ENCODE results near the gene DUT.
"Not testable (repeated sequence)": the region's sequence is repeated elsewhere in the genome, so short reads cannot be mapped to it uniquely, and the experiment has no call there.

Gene DUT

DNA sequence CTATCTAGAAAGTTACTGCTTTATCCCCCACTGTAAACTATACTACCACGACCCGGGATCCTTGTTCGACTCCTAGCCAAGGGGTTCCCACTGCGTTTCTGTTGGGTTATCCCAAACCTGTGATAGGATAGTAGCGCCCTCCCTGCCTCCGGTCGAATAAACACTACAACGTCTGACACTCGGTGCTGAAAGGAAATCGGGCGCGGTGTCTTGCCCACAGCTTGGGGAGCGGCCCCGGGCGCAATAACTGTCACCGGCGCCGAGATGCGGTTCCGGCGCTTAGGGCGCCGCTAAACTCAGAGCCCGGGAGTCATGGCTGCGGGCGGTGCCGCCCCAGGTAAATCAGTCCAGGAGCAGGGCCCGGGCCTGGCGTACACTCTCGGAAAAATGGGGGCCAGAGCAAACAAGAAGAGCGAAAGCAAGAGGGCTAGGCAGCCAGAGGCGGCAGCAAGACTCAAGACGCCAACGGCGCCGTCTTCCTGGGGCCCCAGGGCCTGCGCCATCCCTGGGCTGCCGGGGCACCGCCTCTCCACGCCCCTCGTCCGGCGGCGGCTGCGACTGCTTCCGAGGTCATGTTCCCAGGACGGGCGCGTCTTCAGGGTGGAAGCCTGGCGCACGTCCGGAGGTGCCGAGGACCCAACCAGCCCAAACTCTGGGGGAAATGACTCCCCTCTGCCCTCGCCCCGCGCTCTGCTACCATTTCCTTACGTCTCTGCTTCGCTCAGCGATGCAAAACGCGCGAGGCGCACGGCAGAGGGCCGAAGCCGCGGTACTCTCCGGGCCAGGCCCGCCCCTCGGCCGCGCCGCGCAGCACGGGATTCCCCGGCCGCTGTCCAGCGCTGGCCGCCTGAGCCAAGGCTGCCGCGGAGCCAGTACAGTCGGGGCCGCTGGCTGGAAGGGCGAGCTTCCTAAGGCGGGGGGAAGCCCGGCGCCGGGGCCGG is at the start of gene DUT:
TSS of gene DUT (plus strand) at position 575 of the 941 bp plus-strand sequence. CDS start at position 662, 87 bp downstream.
- peak; percentile 80 for DNase-seq (ENCODE audit: low spot score)

DNA sequence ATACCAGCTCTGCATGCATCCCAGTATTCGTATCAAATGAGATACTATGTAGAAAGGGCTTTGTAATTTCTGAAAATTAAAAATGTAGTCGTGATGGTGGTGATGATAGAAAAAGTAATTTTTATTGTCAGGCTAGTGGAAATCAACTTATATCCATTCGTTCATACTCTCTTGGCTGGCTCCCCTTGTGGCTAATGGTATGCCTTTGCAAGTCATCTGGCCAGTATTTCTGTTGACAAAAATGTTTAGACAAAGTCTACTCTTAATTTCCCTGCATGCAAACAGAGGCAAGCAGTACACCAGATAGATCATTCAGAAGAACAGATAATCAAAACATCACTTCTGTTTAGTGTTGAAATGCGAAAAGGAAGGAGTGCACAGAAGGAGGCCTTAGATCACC is 49.6 kb upstream of the DUT start:
- no peak for DNase-seq (ENCODE audit: low spot score)

DNA sequence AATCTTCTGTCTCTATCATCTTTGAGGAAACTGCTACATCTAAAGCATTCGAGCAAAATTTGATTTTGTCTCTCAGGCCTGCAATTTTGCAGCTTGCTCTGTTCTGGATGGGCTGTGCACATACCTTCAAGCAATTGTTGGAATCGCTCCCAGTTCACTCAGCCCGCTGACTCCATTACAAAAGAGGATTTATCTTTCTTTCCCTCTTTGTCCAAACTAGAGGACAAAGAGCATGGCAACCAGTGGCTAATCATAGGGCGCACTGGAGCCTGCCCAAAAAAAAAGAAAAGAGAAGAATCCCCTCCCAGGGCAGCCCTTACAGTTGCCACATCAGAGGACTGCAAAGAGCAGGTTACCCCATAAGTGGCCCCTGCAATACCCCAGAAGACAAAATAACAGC is 49.0 kb upstream of the DUT start:
- no peak for DNase-seq (ENCODE audit: low spot score)

DNA sequence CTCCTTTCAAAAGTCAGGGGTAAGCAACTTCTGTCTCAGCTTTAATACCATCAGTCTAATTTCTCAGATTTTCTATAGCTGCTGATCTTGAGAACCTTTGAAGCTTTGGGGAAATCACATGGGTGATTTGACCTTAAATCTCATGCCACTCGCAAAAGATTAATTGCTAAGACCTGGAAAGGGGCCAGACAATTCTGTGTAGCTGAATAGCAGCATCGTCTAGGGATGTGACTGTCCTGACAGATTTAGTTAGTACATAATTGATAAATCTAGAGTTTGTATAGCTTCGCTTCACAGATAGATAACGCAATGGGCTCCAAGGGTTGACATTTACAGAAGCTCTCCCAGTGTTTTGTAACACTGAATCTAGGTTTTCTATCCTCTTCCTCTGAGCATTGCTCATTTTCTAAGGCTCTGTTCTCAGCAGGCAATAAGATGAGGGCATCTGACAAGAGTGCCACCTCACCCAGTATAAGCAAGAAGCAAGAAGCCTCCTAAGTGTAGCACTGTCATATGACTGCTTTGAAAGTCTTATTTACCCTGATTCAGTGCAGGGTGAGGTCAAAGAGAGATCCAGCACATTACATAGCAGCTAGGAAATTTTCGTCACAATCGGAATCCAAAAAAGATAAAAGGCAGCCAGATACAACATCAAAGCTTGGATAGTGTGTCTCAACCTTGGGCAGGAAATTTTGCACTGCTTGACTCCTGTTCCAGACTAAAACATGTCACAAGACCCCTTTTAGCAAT is 47.7 kb upstream of the DUT start:
- no peak for DNase-seq (ENCODE audit: low spot score)

DNA sequence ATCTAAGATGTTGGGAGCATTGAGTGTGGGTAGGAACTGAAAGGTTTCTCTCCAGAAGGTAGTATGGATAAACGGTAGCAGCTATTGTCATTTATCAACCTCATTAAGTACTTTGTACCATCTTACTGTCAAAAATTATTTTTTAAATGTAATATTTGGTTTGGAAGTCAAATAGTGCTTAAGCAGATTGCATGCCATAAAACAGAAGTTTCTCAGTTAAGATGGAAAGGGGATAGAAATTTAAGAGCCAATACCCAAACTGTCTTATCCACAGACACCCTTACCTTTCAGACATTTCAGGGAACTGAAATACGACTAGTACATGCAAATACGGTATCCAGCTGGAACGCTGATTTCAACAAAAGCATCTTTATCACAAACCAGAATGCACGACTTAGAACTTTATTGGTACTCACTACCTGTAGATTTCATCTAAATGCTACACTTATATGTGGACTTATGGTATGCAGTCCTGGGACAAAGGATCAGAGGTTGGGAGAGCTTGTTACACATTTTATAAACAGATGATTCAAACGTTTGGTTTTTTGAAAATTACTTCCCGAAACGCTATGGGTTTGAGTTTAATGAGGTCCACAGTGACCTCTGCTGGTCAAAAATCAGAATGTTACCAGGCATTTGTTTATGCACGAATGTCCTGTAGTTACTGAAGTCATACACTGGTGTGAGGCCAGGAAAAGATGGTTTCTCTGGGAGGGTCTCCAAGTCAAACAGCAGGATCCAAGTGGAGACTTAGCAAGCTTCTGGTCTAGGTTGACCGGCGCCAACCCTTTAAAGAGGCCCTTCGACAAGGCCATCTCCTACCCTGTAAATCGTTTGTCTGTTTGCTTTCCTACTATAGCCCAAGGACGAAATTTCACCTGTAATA is 45.7 kb upstream of the DUT start:
- DNase-seq (ENCODE audit: low spot score): peak; percentile 56

DNA sequence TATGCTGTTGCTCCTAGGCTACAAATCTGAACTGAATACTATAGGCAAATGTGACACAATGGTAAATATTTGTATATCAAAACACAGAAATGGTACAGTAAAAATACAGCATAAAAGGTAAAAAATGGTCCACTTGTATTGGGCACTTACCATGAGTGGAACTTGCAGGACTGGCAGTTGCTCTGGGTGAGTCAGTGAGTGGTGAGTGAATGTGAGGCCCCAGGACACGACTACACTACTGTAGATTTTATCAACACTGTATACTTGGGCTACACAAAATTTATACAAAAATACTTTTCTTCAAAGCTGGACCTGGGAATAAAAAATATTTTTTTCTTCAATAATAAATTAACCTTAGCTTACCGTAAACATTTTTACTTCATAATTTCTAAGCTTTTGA is 41.6 kb upstream of the DUT start:
- no peak for DNase-seq (ENCODE audit: low spot score)

DNA sequence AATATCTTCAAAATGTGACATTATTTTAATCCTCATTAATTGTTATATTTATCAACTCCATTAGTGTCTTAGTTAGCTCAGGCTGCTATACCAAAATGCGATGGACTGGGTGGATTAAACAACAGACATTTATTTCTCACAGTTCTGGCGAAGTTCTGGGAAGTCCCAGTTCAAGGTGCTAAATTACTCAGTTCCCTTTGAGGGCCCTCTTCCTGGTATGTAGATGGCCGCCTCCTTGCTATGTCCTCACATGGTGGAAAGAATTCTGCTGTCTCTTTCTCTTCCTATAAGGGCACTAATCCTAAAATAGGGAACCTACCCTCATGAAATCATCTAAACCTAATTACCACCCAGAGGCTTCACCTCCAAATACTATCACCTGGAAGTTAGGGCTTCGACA is 38.8 kb upstream of the DUT start:
- no peak for DNase-seq (ENCODE audit: low spot score)

DNA sequence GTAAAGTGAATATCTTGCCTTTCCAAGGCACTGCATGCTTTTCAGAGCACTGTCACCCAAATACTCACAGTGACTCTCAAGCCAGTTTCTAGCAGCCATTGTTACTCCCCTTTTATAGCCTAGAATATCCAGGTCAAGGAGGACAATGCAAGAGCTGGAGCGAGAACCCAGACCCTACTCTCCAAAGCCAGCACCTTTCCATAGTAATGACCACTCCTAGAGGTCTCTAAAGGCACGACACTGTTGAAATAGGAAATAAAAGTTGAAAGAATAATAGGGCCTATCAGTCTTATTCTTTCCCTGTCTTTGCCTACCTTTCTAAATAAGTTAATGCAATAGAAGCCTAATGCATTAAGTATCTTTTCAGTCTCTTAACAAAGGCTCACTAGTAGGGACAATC is 33.6 kb upstream of the DUT start:
- no peak for DNase-seq (ENCODE audit: low spot score)

DNA sequence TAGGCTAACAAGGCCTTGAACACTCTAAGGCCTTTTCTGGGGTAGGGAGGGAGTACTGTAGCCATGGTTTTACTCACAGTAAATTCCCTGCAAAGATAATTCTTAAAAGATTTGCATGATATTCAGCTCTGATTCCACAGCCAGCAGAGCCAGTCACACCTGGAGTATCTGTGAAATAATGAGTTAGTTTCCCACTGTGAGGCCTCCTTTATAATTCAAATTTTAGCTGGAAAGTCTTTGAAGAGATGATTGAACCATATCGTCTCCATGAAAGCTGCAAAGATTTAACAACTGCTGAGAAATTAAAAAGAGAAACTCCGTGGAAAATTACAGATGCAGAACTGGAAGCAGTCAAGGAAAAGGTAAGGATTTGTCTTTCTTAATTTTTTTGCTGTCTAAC is 32.3 kb upstream of the DUT start:
- DNase-seq (ENCODE audit: low spot score): no peak

DNA sequence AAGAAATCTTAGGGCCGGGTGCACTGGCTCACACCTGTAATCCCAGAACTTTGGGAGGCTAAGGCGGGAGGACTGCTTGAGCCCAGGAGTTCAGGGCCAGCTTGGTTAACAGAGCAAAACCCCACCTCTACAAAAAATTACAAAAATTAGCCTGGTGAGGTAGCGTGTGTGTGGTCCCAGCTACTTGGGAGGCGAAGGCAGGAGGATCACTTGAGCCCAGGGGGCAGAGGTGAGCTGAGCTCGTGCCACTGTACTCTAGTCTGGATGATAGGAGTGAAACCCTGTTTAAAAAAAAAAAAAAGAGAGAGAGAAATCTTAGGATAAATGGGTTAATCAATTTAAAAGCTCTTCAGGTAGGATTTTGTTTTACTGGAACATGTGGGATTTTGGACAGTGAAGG is 31.2 kb upstream of the DUT start:
- DNase-seq (ENCODE audit: low spot score): no peak

DNA sequence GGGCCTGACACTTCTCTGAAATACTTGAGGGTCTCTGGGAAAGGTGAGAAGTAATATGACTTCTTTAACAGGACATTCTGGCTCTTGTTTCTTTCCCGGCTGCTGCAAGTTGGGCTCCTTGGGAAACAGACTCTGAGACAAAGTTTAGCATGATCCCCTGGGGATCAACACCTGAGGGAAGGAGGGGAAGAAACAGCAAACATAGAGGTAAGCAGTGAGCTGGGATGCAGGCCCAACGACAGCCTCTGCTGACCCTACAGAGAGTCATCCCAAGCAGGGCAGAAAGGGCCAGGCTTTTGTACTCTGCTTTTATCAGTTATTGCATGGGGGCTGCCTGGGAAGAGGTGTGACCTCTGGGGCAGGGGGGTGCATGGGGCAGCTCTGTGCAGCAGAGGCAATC is 26.8 kb upstream of the DUT start:
- DNase-seq (ENCODE audit: low spot score): no peak

DNA sequence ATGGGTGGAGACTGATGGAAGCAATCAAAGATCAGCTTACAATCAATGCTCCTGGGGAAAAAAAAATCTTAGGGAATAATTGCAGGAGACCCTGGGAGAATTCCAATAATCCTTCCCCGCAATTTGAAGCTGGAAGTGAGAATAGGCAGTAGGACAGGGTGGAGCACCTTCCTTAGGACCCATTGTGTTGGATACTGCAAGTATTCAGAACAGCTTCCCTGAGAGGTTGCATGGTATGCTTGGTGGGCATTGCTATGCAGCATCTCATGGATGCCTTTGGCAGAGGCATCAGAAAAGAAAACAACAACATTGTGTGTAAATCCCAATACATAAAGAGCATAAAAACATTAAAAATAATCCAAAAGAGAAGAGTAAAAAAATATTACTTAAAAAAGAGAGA is 24.6 kb upstream of the DUT start:
- DNase-seq (ENCODE audit: low spot score): no peak

DNA sequence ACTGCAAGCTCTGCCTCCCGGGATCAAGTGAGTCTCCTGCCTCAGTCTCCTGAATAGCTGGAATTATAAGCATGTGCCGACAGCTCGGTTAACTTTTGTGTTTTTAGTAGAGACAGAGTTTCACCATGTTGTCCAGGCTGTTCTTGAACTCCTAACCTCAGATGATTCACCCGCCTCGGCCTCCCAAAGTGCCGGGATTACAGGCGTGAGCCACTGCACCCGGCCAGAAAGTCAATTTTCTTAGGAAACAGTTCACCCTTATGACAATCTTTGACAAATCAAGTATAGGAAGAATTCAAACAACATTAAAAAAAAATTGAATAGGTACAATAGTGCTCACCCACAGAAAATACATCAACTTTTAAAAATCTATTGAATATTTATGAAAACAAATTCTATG is 23.6 kb upstream of the DUT start:
- DNase-seq (ENCODE audit: low spot score): no peak

DNA sequence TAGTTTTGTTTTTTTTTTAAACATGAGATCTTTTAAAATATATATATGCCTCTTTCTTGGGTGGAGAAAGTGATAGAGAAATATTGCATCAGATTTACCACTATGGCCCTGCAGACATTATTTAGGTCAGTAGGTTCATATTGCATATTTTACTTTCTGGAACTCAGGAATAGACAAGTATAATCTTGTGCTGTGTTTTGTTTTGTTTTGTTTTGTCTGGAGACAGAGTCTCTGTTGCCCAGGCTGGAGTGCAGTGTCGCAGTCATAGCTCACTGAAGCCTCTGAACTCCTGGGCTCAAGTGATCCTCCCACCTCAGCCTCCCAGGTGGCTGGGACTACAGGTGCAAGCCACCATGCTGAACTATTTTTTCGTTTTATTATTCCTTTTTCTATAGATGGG is 21.5 kb upstream of the DUT start:
- no peak for DNase-seq (ENCODE audit: low spot score)

DNA sequence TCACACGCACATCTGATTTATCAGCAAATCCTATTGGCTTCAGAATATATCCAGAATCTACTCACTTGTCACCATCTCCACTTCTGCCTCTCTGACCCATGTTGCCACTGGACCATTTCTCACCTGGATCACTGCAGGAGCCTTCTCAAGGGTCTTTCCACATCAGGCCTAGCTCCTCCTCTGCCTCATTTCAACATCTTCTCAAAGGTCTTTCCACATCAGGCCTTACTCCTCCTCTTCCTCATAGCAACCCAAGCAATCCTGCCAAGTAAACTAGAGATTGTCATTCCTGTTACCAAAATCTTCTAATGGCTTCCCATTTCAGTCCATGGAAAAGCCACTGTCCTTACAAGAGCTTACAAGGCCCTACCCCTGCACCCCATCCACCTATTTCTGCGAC is 18.0 kb upstream of the DUT start:
- no peak for DNase-seq (ENCODE audit: low spot score)

DNA sequence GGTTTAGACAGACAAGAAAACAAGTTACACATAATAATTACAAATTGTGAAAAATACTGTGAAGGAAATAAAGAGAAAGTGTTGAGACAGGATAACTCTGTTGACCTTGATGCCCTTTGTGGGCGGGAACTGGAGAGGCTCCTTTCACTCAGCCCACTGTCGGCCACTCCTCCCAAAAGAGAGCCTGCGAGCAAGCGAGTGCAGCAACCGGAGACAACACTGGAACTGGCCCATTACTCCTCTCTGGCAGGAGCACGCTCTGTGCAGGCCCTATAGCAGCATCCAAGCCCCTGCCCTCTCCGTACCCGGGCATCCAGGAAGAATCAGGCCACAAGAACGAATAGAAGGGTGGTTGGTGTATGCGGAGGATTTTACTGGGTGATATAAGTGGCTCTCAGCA is 16.2 kb upstream of the DUT start:
- no peak for DNase-seq (ENCODE audit: low spot score)

DNA sequence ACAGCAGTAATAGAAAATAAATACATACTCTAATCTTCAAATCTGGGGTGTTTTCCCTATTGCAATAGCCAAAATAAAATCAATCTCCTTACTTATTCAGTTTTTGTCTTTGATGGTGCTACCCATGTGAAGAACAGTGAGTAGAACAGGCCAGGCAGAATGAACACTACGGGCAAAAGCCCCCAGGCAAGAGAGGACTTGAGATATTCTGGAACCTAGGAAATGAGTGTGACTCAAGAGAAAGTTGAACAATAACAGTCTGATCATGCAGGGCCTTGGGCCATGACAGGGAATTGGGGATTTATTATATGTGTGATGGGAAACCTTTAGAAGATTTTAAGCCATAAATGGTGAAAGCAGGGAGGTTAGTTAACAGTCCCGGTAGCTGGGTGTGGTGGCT is 14.0 kb upstream of the DUT start:
- DNase-seq (ENCODE audit: low spot score): no peak

DNA sequence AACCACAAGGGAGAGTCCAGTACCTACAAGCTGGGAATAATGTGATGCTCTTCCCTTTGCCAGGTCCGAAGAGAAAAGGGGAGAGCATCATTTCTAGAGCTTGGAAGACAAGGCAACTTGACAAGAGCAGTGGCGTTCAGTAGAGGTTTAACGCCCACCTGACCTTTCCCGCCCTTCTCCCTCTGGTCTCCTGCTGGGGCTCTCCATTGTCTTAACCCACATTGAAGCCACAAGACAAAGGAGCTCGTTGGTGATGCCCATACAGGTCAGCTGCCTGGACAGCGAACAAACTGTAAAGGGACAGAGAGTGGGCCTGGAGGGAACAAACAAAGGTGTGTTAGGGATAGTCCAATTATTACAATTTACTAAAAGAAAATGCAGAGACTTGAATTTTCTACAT is 13.1 kb upstream of the DUT start:
- no peak for DNase-seq (ENCODE audit: low spot score)

DNA sequence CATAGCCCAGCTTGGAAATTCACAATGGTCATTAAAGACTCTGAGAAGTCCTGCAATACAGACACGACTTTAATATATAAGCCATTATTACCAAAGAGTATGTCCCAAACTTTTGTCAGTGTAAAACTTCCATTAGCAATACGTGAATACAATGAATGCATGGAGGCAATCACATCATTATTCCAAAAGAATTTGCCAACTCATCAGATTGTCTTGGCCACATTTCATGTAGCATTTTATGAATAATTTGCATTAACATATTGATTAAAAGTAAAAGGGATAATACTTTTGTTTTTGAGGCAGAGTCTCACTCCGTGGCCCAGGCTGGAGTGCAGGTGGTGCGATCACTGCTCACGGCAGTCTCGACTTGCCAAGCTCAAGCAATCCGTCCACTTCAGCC is 7.9 kb upstream of the DUT start:
- DNase-seq (ENCODE audit: low spot score): no peak

DNA sequence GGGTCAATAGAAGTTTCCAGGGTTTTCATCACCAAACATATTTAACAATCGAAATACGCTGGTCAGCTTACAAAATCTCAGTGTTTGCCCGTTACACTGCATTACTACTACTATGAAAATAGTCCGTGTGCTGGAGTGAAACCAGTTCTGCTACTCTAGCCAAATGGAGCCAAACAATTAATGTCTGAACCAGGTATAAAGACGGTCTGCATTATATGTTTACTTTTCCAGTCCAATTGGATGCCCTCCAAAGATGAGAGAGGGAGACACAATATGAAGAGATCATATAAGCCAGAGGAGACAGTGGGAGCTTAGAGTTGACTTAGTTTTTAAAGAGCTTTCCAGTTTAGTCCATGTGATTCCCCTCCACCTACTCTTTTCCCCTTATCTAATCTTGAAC is 6.3 kb upstream of the DUT start:
- DNase-seq (ENCODE audit: low spot score): no peak

DNA sequence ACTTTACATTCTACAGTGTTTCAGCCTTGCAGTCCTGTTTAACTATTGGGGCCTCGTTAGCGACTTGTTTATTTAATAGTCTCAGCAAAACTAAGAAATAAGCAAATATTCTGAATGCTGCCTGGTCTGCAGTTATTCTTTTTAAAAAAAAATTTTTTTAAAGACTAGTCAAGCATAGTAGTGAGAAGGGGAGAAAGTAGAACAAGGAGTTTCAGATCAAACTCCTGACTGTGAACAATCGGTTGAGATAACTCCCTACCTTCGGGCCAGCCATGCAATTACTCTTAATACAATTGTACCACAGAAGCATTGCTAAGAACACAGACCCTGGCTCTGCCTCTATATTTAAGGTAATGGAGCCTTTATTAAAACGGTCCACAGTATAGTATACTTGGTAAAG is 5.8 kb upstream of the DUT start:
- no peak for DNase-seq (ENCODE audit: low spot score)

DNA sequence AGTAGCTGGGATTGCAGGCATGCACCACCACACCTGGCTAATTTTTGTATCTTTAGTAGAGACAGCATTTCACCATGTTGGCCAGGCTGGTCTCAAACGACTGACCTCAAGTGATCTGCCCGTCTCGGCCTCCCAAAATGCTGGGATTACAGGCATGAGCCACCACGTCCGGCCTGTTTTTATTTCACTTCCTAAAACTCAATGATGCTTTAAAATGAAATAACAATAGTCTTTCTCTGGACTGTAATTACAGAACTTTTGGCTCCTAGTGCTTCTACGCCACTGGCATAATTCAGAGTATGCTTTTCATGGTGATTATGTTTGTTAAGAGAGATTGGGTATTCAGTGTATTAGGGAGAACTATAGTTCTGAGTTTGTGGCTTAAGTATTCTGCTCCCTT is 5.0 kb upstream of the DUT start:
- DNase-seq (ENCODE audit: low spot score): not testable (repeated sequence)
